Left ventricle myocardium inferior (tissue), 1 donor: ENCODE measurements around the gene REG4. TPM values are rescaled to one million over a fixed set of nuclear protein-coding genes. Genes with fewer than 3 reads are reported as not detected.

Source experiments
- DNase-seq: peaks from one replicate; pipeline ENCODE4 v3.0.0-alpha.2; 2020
- H3K27ac ChIP-seq: fragments of 200-600 bp; replicated peaks from 2 replicates; pipeline ENCODE4 v1.8.0; 2021
- H3K27me3 ChIP-seq: fragments of 200-600 bp; 2 replicates; pipeline ENCODE4 v1.8.0; 2021; ENCODE audit warnings: low read depth
- H3K36me3 ChIP-seq: fragments of 200-600 bp; 2 replicates; pipeline ENCODE4 v1.8.0; 2021
- H3K4me1 ChIP-seq: fragments of 200-600 bp; 2 replicates; pipeline ENCODE4 v1.8.0; 2021
- H3K4me3 ChIP-seq: fragments of 200-600 bp; 2 replicates; pipeline ENCODE4 v1.8.0; 2021; ENCODE audit warnings: mild to moderate bottlenecking, moderate library complexity
- H3K9me3 ChIP-seq: fragments of 200-600 bp; replicated peaks from 2 replicates; pipeline ENCODE4 v1.8.0; 2021
- CTCF ChIP-seq: fragments of 200-600 bp; IDR thresholded peaks from 2 replicates; pipeline ENCODE4 v1.8.0; 2021; ENCODE audit warnings: antibody characterized with exemption, mild to moderate bottlenecking, borderline replicate concordance
- intact Hi-C: fragments of 100-400 bp; cut with micrococcal nuclease; formaldehyde crosslinking; loops from one replicate; pipeline ENCODE4 v1.11.0; 2022
- total RNA-seq: library from RNA; stranded (reverse); fragmentation: NEBNext Ultra II Directional; extraction: Animal tissue kit (Norgen Biotek cat#: 25700); gene quantifications from one replicate; pipeline ENCODE4 v1.2.1, GENCODE V29; 2021
- donor health status: DM: no; HTN: yes; CAD: no; lungs with severe emphysema.

Gene REG4
- total RNA-seq, 1 donor from 2014 or later, result not detected

DNA sequence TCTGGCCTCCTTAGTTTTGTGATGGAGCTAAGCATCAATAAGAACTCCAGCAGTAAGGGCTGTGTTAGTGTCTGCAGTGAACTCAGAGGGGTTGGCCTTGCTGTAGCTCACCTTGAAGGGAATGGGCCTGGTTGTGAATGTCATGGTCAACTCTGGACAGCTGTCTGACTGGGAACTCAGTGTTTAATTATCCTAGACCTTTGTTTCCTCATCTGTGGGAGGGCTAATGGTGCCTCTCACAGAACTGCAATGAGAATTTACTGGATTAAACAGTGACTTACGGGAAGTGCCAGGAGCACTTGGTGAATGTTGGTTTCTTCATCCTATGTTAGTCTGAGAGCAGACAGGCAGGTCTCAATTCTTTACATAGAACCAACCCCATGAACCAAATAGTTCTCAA lies 66.2 kb downstream of the REG4 start:
- no peak overlapping the region for H3K27ac ChIP-seq
- TF ChIP-seq CTCF, result no peak
- intact Hi-C loops, result no loop called here
- H3K4me3 ChIP-seq, result no peak overlapping the region
- no peak for DNase-seq
- peaks cover 35% of the 10 kb centered on the region for H3K4me1 ChIP-seq
- H3K9me3 ChIP-seq, result no peaks in the 10 kb centered on the region
- no peaks in the 10 kb centered on the region for H3K27me3 ChIP-seq
- no peaks in the 10 kb centered on the region for H3K36me3 ChIP-seq

GRCh38 chr1:119744598-119744942 lies 66.7 kb downstream of the REG4 start:
- no peak for TF ChIP-seq CTCF
- H3K27me3 ChIP-seq, result no peaks in the 10 kb centered on the region
- H3K27ac ChIP-seq, result no peak overlapping the region
- intact Hi-C loops, result no loop called here
- no peaks in the 10 kb centered on the region for H3K36me3 ChIP-seq
- H3K9me3 ChIP-seq, result no peaks in the 10 kb centered on the region
- peaks cover 35% of the 10 kb centered on the region for H3K4me1 ChIP-seq
- H3K4me3 ChIP-seq, result no peak overlapping the region
- no peak for DNase-seq

Other genes with a start within 250 kb of the REG4 start
- 9.4 TPM for gene ZNF697, start 163.2 kb downstream of the REG4 start, total RNA-seq
- gene PHGDH, start 99.5 kb downstream of the REG4 start, total RNA-seq, result 6.4 TPM
- 65.5 TPM for gene HMGCS2, start 42.6 kb downstream of the REG4 start, total RNA-seq
- not detected for gene ADAM30, start 85.1 kb upstream of the REG4 start, total RNA-seq